IMR-90 (cell line): ENCODE results near the gene CCP110. TPM values are rescaled to one million over a fixed set of nuclear protein-coding genes. Genes with fewer than 3 reads are reported as not detected.

Source experiments
- ATAC-seq: fragments of 200-7000 bp; cut with Tn5 transposase; 2 replicates; pipeline ENCODE4 v1.9.1; 2020; ENCODE audit warnings: low read depth, mild to moderate bottlenecking, moderate library complexity
- BruUV-seq: library from RNA; stranded (reverse); fragments of 400-500 nt; replicated peaks from 2 replicates; lab custom pipeline; 2021; lab: Mats Ljungman, UMichigan
- CTCF ChIA-PET: fragments of 300-600 bp; formaldehyde crosslinking; extraction: SDS; loops from one replicate; lab custom pipeline; 2021; ENCODE audit warnings: antibody characterized with exemption; lab: Yijun Ruan, JAX
- POLR2A ChIA-PET: fragments of 300-600 bp; sonication (Branson Sonifier 250); formaldehyde crosslinking; loops from one replicate; lab custom pipeline; 2022; ENCODE audit warnings: antibody characterized with exemption; ENCODE audit not compliant: unreplicated experiment; lab: Charles Lee
- DNase-seq: peaks from one replicate; pipeline ENCODE4 v3.0.0; 2013
- H2AFZ ChIP-seq: replicated peaks from 2 replicates; pipeline ENCODE3; 2013; ENCODE audit warnings: low read length, mild to moderate bottlenecking; ENCODE audit not compliant: poor library complexity
- H2AK5ac ChIP-seq: 2 replicates; pipeline ENCODE4 v1.6.1; 2013; ENCODE audit warnings: low read depth, low read length, inconsistent platforms
- H2AK9ac ChIP-seq: replicated peaks from 2 replicates; pipeline ENCODE3; 2013; ENCODE audit warnings: mild to moderate bottlenecking, low read depth, low read length, moderate library complexity; ENCODE audit not compliant: poor library complexity
- H2BK120ac ChIP-seq: 2 replicates; pipeline ENCODE4 v1.6.1; 2013; ENCODE audit warnings: low read depth, low read length, inconsistent platforms
- H2BK15ac ChIP-seq: 3 replicates; pipeline ENCODE4 v1.6.1; 2013; ENCODE audit warnings: low read depth, low read length, inconsistent platforms
- H2BK20ac ChIP-seq: 2 replicates; pipeline ENCODE4 v1.6.1; 2013; ENCODE audit warnings: low read depth, mild to moderate bottlenecking, inconsistent platforms, low read length, moderate library complexity
- H2BK5ac ChIP-seq: 2 replicates; pipeline ENCODE4 v1.6.1; 2013; ENCODE audit warnings: mild to moderate bottlenecking, low read depth, low read length, inconsistent platforms; ENCODE audit not compliant: poor library complexity, severe bottlenecking
- H3K14ac ChIP-seq: replicated peaks from 2 replicates; pipeline ENCODE4 v1.6.1; 2013; ENCODE audit warnings: low read depth, low read length, inconsistent platforms
- H3K18ac ChIP-seq: 2 replicates; pipeline ENCODE4 v1.6.1; 2013; ENCODE audit warnings: low read depth, low read length, control low read depth
- H3K23ac ChIP-seq: 2 replicates; pipeline ENCODE4 v1.6.1; 2013; ENCODE audit warnings: low read depth, low read length, inconsistent platforms
- H3K27ac ChIP-seq: 2 replicates; pipeline ENCODE4 v1.5.1; 2013; ENCODE audit warnings: mild to moderate bottlenecking, control low read depth, low read length; ENCODE audit not compliant: insufficient read depth
- H3K27me3 ChIP-seq: 2 replicates; pipeline ENCODE4 v1.6.1; 2013; ENCODE audit warnings: low read length; ENCODE audit not compliant: control insufficient read depth, insufficient read depth
- H3K36me3 ChIP-seq: 2 replicates; pipeline ENCODE4 v1.6.1; 2013; ENCODE audit warnings: low read length, mixed read lengths; ENCODE audit not compliant: control insufficient read depth, insufficient read depth
- H3K4ac ChIP-seq: 2 replicates; pipeline ENCODE4 v1.6.1; 2013; ENCODE audit warnings: low read depth, low read length, inconsistent platforms
- H3K4me1 ChIP-seq: 2 replicates; pipeline ENCODE4 v1.6.1; 2013; ENCODE audit warnings: low read length, mixed read lengths; ENCODE audit not compliant: control insufficient read depth, insufficient read depth
- H3K4me2 ChIP-seq: 2 replicates; pipeline ENCODE4 v1.6.1; 2013; ENCODE audit warnings: low read depth, mild to moderate bottlenecking, control low read depth, low read length, moderate library complexity
- H3K4me3 ChIP-seq: 2 replicates; pipeline ENCODE4 v1.5.1; 2013; ENCODE audit warnings: low read depth, mild to moderate bottlenecking, control low read depth, low read length, moderate library complexity; ENCODE audit not compliant: insufficient read depth
- H3K56ac ChIP-seq: 2 replicates; pipeline ENCODE4 v1.6.1; 2013; ENCODE audit warnings: low read length, inconsistent platforms; ENCODE audit not compliant: insufficient read depth; ENCODE audit errors: extremely low read depth
- H3K79me1 ChIP-seq, 2 experiments: 2 replicates each; pipeline ENCODE4 v1.6.1; 2013; ENCODE audit warnings: low read length in 2 of 2, inconsistent platforms in 1 of 2, low read depth in 1 of 2
- H3K9ac ChIP-seq: 2 replicates; pipeline ENCODE4 v1.6.1; 2013; ENCODE audit warnings: low read depth, low read length, control low read depth
- H3K9me1 ChIP-seq: 2 replicates; pipeline ENCODE4 v1.6.1; 2013; ENCODE audit warnings: low read length, inconsistent platforms; ENCODE audit not compliant: insufficient read depth
- H3K9me3 ChIP-seq: 2 replicates; pipeline ENCODE4 v1.6.1; 2013; ENCODE audit warnings: low read length; ENCODE audit not compliant: control insufficient read depth, insufficient read depth
- H4K20me1 ChIP-seq: 2 replicates; pipeline ENCODE4 v1.6.1; 2013; ENCODE audit warnings: low read length, inconsistent platforms; ENCODE audit not compliant: insufficient read depth
- H4K5ac ChIP-seq: 2 replicates; pipeline ENCODE4 v1.6.1; 2013; ENCODE audit warnings: mild to moderate bottlenecking, low read depth, low read length, control low read depth
- H4K8ac ChIP-seq, 2 experiments: 2 replicates each; pipeline ENCODE4 v1.6.1; 2013; ENCODE audit warnings: low read depth in 2 of 2, low read length in 2 of 2, control low read depth in 1 of 2, inconsistent platforms in 1 of 2
- H4K91ac ChIP-seq: 2 replicates; pipeline ENCODE4 v1.6.1; 2013; ENCODE audit warnings: low read depth, low read length, inconsistent platforms; ENCODE audit not compliant: insufficient read depth
- BHLHE40 ChIP-seq: fragments of 150-350 bp; IDR thresholded peaks from 2 replicates; pipeline ENCODE4 v1.6.1; 2016; ENCODE audit warnings: mild to moderate bottlenecking, low read depth, low read length
- CHD1 ChIP-seq: IDR thresholded peaks from 2 replicates; pipeline ENCODE4 v1.6.1; 2012; ENCODE audit warnings: low read depth, low read length, improper control_type of control experiment
- RFX5 ChIP-seq: IDR thresholded peaks from 2 replicates; pipeline ENCODE4 v1.8.0; 2012; ENCODE audit warnings: low read depth, mild to moderate bottlenecking, low read length, moderate library complexity
- SMC3 ChIP-seq: fragments of 150-350 bp; IDR thresholded peaks from 2 replicates; pipeline ENCODE4 v1.6.1; 2016; ENCODE audit warnings: low read depth, mild to moderate bottlenecking, antibody characterized with exemption, low read length, moderate library complexity
- WGBS, 2 experiments: methylation state at CpG; one replicate each; pipeline versions ENCODE4 v1.1.5 to v1.1.7; 2013; ENCODE audit warnings: missing lambda C conversion rate in 2 of 2; ENCODE audit not compliant: insufficient read length in 1 of 2; ENCODE audit errors: extremely low coverage in 2 of 2; 5-methylcytosine and 5-hydroxymethylcytosine counted together
- dilution Hi-C: fragments of 300-500 bp; cut with HindIII; formaldehyde crosslinking; loops from one replicate; pipeline ENCODE4 v1.14.3; 2018; ENCODE audit warnings: low sequenced_read_pairs; ENCODE audit not compliant: unreplicated experiment
- in situ Hi-C: fragments of 300-500 bp; cut with MboI; formaldehyde crosslinking; loops from 3 replicates; pipeline ENCODE4 v1.14.3; 2019; ENCODE audit warnings: low sequenced_read_pairs, inconsistent platforms, mixed read lengths
- intact Hi-C: fragments of 100-400 bp; cut with micrococcal nuclease; formaldehyde crosslinking; loops from 2 replicates; pipeline ENCODE4 v1.10.0; 2022
- polyA plus RNA-seq, 3 experiments: library from polyadenylated mRNA; depleted of rRNA; stranded (reverse); fragments of >200 nt; gene quantifications; 2 replicates each; pipeline ENCODE4 v1.2.3, GENCODE V29; 2012; ENCODE audit warnings: low replicate concordance in 1 of 3
- total RNA-seq: library from RNA; depleted of rRNA; stranded (reverse); fragments of >200 nt; gene quantifications from 2 replicates; pipeline ENCODE4 v1.2.3, GENCODE V29; 2012

CCP110 gene
- total and polyA plus RNA-seq, 2 of the 4 experiments (the other 2 are of a cell fraction): 4.7 to 7.7 TPM

DNA sequence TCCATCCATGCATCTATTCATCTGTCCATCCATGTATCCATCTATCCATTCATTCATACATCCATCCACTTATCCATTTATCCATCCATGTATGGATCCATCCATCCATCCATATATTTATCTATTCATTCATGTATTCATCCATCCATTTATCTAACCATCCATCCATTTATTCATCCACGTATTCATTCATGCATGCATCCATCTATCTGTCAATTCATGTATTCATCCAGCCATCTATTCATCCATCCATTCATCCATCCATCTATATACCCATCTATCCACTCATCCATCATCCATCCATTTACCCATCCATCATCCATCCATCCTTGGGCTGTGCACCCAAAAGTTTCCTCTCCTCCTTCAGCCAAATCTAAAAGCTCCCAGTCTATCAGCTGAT, 45.2 kb upstream of the CCP110 start:
- Histone ChIP-seq H3K27ac (no peak overlapping the region), H4K5ac (no peak overlapping the region), H3K9me3 (no peaks in the 10 kb centered on the region), H3K23ac (no peak overlapping the region), H2BK15ac (no peak overlapping the region), H2BK5ac (no peak overlapping the region), H4K8ac (no peak overlapping the region), H3K4me3 (no peak overlapping the region), H2BK20ac (no peak overlapping the region), H3K27me3 (no peaks in the 10 kb centered on the region), H3K14ac (no peak overlapping the region), H3K4me2 (no peak overlapping the region), H3K9ac (no peak overlapping the region), H2AFZ (no peak overlapping the region), H3K9me1 (no peaks in the 10 kb centered on the region), H4K20me1 (no peaks in the 10 kb centered on the region), H2BK120ac (no peak overlapping the region), H4K91ac (no peak overlapping the region), H3K79me1 (no peaks in the 10 kb centered on the region), H2AK9ac (no peak overlapping the region), H3K36me3 (no peaks in the 10 kb centered on the region), H3K56ac (no peak overlapping the region), H3K4ac (no peak overlapping the region), H3K18ac (no peak overlapping the region), H2AK5ac (no peak overlapping the region), H3K4me1 (no peaks in the 10 kb centered on the region)
- no peak for DNase-seq
- intact Hi-C loops (no loop called here), dilution Hi-C loops (no loop called here), in situ Hi-C loops (no loop called here)
- BruUV-seq: no TSS peak
- TF ChIP-seq RFX5 (no peak), BHLHE40 (no peak), CHD1 (no peak), SMC3 (no peak)
- POLR2A ChIA-PET: no interaction called here
- ATAC-seq: no peak
- CTCF ChIA-PET: no interaction called here
- 38% methylated on average over 1 of the region's 1 CpG; no CpG with 5 or more reads in 1 of the 2 experiments for WGBS, 2 experiments
